Vagina (tissue), 2 donors: ENCODE data around the gene POU3F3. TPM values are rescaled to one million over a fixed set of nuclear protein-coding genes. Genes with fewer than 3 reads are reported as not detected.

ENCODE experiments used
- DNase-seq, 2 donors: peaks; one replicate each; pipeline ENCODE4 v3.0.0-alpha.2; 2017; ENCODE audit errors: extremely low spot score in 2 of 2
- H3K27ac ChIP-seq: fragments of 200-600 bp; sonication (generic); one replicate; pipeline ENCODE4 v1.5.1; 2019
- H3K27me3 ChIP-seq: fragments of 200-600 bp; sonication (generic); one replicate; pipeline ENCODE4 v1.5.1; 2019
- H3K36me3 ChIP-seq, 2 donors: fragments of 200-600 bp; sonication (generic); one replicate each; pipeline ENCODE4 v1.5.1; 2017 to 2019
- H3K4me1 ChIP-seq: fragments of 200-600 bp; sonication (generic); one replicate; pipeline ENCODE4 v1.5.1; 2019
- H3K4me3 ChIP-seq, 2 donors: fragments of 200-600 bp; sonication (generic); 1 replicate in 1 of 2; 2 replicates in 1 of 2; pipeline ENCODE4 v1.5.1; 2016 to 2019
- H3K9me3 ChIP-seq: fragments of 200-600 bp; sonication (generic); one replicate; pipeline ENCODE4 v1.5.1; 2019
- CTCF ChIP-seq, 3 experiments: fragments of 450-650 bp in 2 of 3; fragments of 200-600 bp in 1 of 3; sonication (generic) in 1 of 3; IDR thresholded peaks; one replicate each; pipeline ENCODE4 v1.5.1; 2017 to 2019; ENCODE audit warnings: antibody characterized with exemption in 3 of 3, mild to moderate bottlenecking in 2 of 3, moderate library complexity in 2 of 3
- POLR2A ChIP-seq, 2 donors: fragments of 450-650 bp; IDR thresholded peaks; one replicate each; pipeline ENCODE4 v1.6.1; 2017; ENCODE audit warnings: antibody characterized with exemption in 2 of 2, mild to moderate bottlenecking in 2 of 2, moderate library complexity in 2 of 2
- POLR2AphosphoS5 ChIP-seq, 2 donors: sonication (generic); formaldehyde crosslinking; IDR thresholded peaks; one replicate each; pipeline ENCODE4 v1.9.0; 2017; ENCODE audit warnings: antibody characterized with exemption in 2 of 2, mild to moderate bottlenecking in 2 of 2, low read depth in 1 of 2; ENCODE audit not compliant: insufficient read depth in 1 of 2
- intact Hi-C: fragments of 100-400 bp; cut with DNase I; formaldehyde crosslinking; loops from one replicate; pipeline ENCODE4 v1.15.1; 2023
- total RNA-seq: library from RNA; depleted of rRNA; stranded (reverse); fragments of >200 nt; gene quantifications from one replicate; pipeline ENCODE4 v1.2.3, GENCODE V29; 2016

Gene POU3F3
- total RNA-seq, 1 donor from 2014 or later = not detected

DNA sequence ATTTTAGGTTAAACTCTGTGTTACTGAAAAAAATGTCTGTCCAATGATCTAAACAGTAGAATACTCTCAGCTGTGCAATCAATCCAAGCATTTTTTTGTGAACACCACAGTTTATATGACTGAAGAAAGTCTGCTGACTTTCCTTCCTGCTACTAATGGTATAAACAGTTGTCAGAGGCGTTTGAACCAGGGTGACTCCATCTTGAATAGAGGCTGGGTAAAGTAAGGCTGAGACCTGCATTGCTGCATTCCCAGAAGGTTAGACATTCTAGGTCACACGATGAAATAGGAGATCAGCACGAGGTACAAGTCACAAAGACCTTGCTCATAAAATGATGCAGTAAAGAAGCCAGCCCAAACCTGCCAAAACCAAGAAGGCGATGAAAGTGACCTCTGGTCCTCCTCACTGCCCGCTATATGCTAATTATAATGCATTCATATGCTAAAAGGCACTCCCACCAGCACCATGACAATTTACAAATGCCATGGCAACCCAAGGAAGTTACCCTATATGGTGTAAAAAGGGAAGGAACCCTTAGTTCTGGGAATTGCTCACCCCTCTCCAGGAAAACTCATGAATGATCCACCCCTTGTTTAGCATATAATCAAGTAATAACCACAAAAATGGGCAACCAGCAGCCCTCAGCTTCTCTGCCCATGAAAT lies 31.3 kb downstream of the POU3F3 start:
- intact Hi-C loops = no loop called here
- H3K27ac ChIP-seq = no peak overlapping the region
- no peak for TF ChIP-seq POLR2A (IDR thresholded peaks at IDR 0.05)
- no peak for TF ChIP-seq POLR2AphosphoS5 (IDR thresholded peaks at IDR 0.05; ENCODE audit: insufficient read depth in 1 of 2, low read depth in 1 of 2)
- TF ChIP-seq CTCF (IDR thresholded peaks at IDR 0.05) = no peak
- H3K36me3 ChIP-seq = no peaks in the 10 kb centered on the region
- H3K9me3 ChIP-seq = no peaks in the 10 kb centered on the region
- peak in 1 of 2 donors; percentile 25 for DNase-seq
- H3K4me1 ChIP-seq = no peaks in the 10 kb centered on the region
- H3K4me3 ChIP-seq = no peak overlapping the region
- H3K27me3 ChIP-seq = no peaks in the 10 kb centered on the region

- Histone ChIP-seq H3K27ac (no peak overlapping the region), H3K27me3 (no peaks in the 10 kb centered on the region), H3K9me3 (no peaks in the 10 kb centered on the region), H3K4me1 (no peaks in the 10 kb centered on the region), H3K36me3 (no peaks in the 10 kb centered on the region), H3K4me3 (no peak overlapping the region)
- no peak for TF ChIP-seq CTCF (IDR thresholded peaks at IDR 0.05)
- intact Hi-C loops = no loop called here
- DNase-seq = no peak
Observed at GRCh38 chr2:104887676-104888075, 33.8 kb downstream of the POU3F3 start.

GRCh38 chr2:104888489-104889258 lies 34.8 kb downstream of the POU3F3 start:
- no peak for TF ChIP-seq POLR2AphosphoS5 (IDR thresholded peaks at IDR 0.05; ENCODE audit: insufficient read depth in 1 of 2, low read depth in 1 of 2)
- TF ChIP-seq POLR2A (IDR thresholded peaks at IDR 0.05) = no peak
- DNase-seq = peak in 1 of 2 donors; percentile 5
- no peak overlapping the region for H3K4me3 ChIP-seq
- H3K9me3 ChIP-seq = no peaks in the 10 kb centered on the region
- H3K27me3 ChIP-seq = no peaks in the 10 kb centered on the region
- intact Hi-C loops = no loop called here
- no peak overlapping the region for H3K27ac ChIP-seq
- no peaks in the 10 kb centered on the region for H3K4me1 ChIP-seq
- H3K36me3 ChIP-seq = no peaks in the 10 kb centered on the region

- intact Hi-C loops = no loop called here
- Histone ChIP-seq H3K27ac (no peak overlapping the region), H3K36me3 (no peaks in the 10 kb centered on the region), H3K4me1 (no peaks in the 10 kb centered on the region), H3K4me3 (no peak overlapping the region), H3K9me3 (no peaks in the 10 kb centered on the region), H3K27me3 (no peaks in the 10 kb centered on the region)
- TF ChIP-seq POLR2AphosphoS5 (IDR thresholded peaks at IDR 0.05; ENCODE audit: insufficient read depth in 1 of 2, low read depth in 1 of 2) = no peak
- DNase-seq = peak in 1 of 2 donors; percentile 52
Observed at GRCh38 chr2:104889291-104889959, 35.5 kb downstream of the POU3F3 start.

- intact Hi-C loops = no loop called here
- no peak for TF ChIP-seq CTCF (IDR thresholded peaks at IDR 0.05)
- TF ChIP-seq POLR2AphosphoS5 (IDR thresholded peaks at IDR 0.05; ENCODE audit: insufficient read depth in 1 of 2, low read depth in 1 of 2) = no peak
- no peak for TF ChIP-seq POLR2A (IDR thresholded peaks at IDR 0.05)
- H3K9me3 ChIP-seq = no peaks in the 10 kb centered on the region
Observed at GRCh38 chr2:104889960-104890684, 36.2 kb downstream of the POU3F3 start.

More at GRCh38 chr2:104889960-104890684, 36.2 kb downstream of the POU3F3 start:
- H3K4me3 ChIP-seq = no peak overlapping the region
- no peak overlapping the region for H3K27ac ChIP-seq
- no peaks in the 10 kb centered on the region for H3K4me1 ChIP-seq
- H3K36me3 ChIP-seq = no peaks in the 10 kb centered on the region
- peak in 1 of 2 donors; percentile 77 for DNase-seq
- no peaks in the 10 kb centered on the region for H3K27me3 ChIP-seq
